ENCODE results near the gene CMSS1.

Gene CMSS1

GRCh38 chr3:99878005-99878404 is 60.3 kb downstream of the CMSS1 start:
- Histone ChIP-seq H3K79me2 (ENCODE audit: control insufficient read depth, insufficient read depth, low read length) (no peaks in the 10 kb centered on the region), H3K4me2 (ENCODE audit: low read length) (no peak overlapping the region), H4K8ac (ENCODE audit: low read depth, low read length) (no peak overlapping the region), H3K36me3 (ENCODE audit: control insufficient read depth, insufficient read depth, low read length) (no peaks in the 10 kb centered on the region), H3K23ac (ENCODE audit: low read length) (no peak overlapping the region), H3K9ac (ENCODE audit: low read length) (no peak overlapping the region), H3K4ac (ENCODE audit: low read depth, low read length) (no peak overlapping the region), H2BK15ac (replicated peaks; ENCODE audit: low read depth) (no peak overlapping the region), H2BK120ac (ENCODE audit: low read depth, low read length) (no peak overlapping the region), H3K79me1 (ENCODE audit: low read length) (no peaks in the 10 kb centered on the region), H3K4me1 (ENCODE audit: control insufficient read depth, low read depth, low read length) (no peaks in the 10 kb centered on the region), H3K18ac (ENCODE audit: low read length) (no peak overlapping the region), H2AK5ac (ENCODE audit: low read length) (no peak overlapping the region), H2BK5ac (ENCODE audit: low read length) (no peak overlapping the region), H3K4me3 (ENCODE audit: low read length) (no peak overlapping the region), H4K5ac (ENCODE audit: low read length) (no peak overlapping the region), H3K27me3 (ENCODE audit: insufficient read depth, low read length, poor library complexity) (no peaks in the 10 kb centered on the region), H3K27ac (ENCODE audit: low read depth, low read length) (no peak overlapping the region), H3K56ac (ENCODE audit: low read length) (no peak overlapping the region)
- WGBS (ENCODE audit: extremely low coverage, insufficient coverage, low lambda C conversion rate): no CpG with 5 or more reads among the region's 1 CpG
- peak; percentile 59 for DNase-seq

GRCh38 chr3:99879275-99879674 is 61.6 kb downstream of the CMSS1 start:
- Histone ChIP-seq H2BK5ac (ENCODE audit: low read length) (no peak overlapping the region), H3K4ac (ENCODE audit: low read depth, low read length) (no peak overlapping the region), H3K9ac (ENCODE audit: low read length) (no peak overlapping the region), H3K27ac (ENCODE audit: low read depth, low read length) (no peak overlapping the region), H2BK15ac (replicated peaks; ENCODE audit: low read depth) (no peak overlapping the region), H3K27me3 (ENCODE audit: insufficient read depth, low read length, poor library complexity) (no peaks in the 10 kb centered on the region), H3K4me1 (ENCODE audit: control insufficient read depth, low read depth, low read length) (peaks cover 3% of the 10 kb centered on the region), H4K5ac (ENCODE audit: low read length) (no peak overlapping the region), H2BK120ac (ENCODE audit: low read depth, low read length) (no peak overlapping the region), H3K79me1 (ENCODE audit: low read length) (no peaks in the 10 kb centered on the region), H3K23ac (ENCODE audit: low read length) (no peak overlapping the region), H3K56ac (ENCODE audit: low read length) (no peak overlapping the region), H3K36me3 (ENCODE audit: control insufficient read depth, insufficient read depth, low read length) (no peaks in the 10 kb centered on the region), H4K8ac (ENCODE audit: low read depth, low read length) (no peak overlapping the region), H3K4me2 (ENCODE audit: low read length) (no peak overlapping the region), H3K18ac (ENCODE audit: low read length) (no peak overlapping the region), H2AK5ac (ENCODE audit: low read length) (no peak overlapping the region), H3K79me2 (ENCODE audit: control insufficient read depth, insufficient read depth, low read length) (no peaks in the 10 kb centered on the region), H3K4me3 (ENCODE audit: low read length) (no peak overlapping the region)
- DNase-seq: no peak
- no CpG with 5 or more reads among the region's 2 CpGs for WGBS (ENCODE audit: extremely low coverage, insufficient coverage, low lambda C conversion rate)

- no peak overlapping the region for H3K4me2 ChIP-seq (ENCODE audit: low read length)
- H3K4ac ChIP-seq (ENCODE audit: low read depth, low read length): no peak overlapping the region
- H3K79me2 ChIP-seq (ENCODE audit: control insufficient read depth, insufficient read depth, low read length): no peaks in the 10 kb centered on the region
- no peak overlapping the region for H3K56ac ChIP-seq (ENCODE audit: low read length)
- no peaks in the 10 kb centered on the region for H3K27me3 ChIP-seq (ENCODE audit: insufficient read depth, low read length, poor library complexity)
- no peak overlapping the region for H2BK5ac ChIP-seq (ENCODE audit: low read length)
- DNase-seq: no peak
- no peak overlapping the region for H3K9ac ChIP-seq (ENCODE audit: low read length)
- no peak overlapping the region for H4K5ac ChIP-seq (ENCODE audit: low read length)
- H2AK5ac ChIP-seq (ENCODE audit: low read length): no peak overlapping the region
- H2BK15ac ChIP-seq (replicated peaks; ENCODE audit: low read depth): no peak overlapping the region
- H3K36me3 ChIP-seq (ENCODE audit: control insufficient read depth, insufficient read depth, low read length): no peaks in the 10 kb centered on the region
- peaks cover 11% of the 10 kb centered on the region for H3K4me1 ChIP-seq (ENCODE audit: control insufficient read depth, low read depth, low read length)
- no CpG with 5 or more reads among the region's 2 CpGs for WGBS (ENCODE audit: extremely low coverage, insufficient coverage, low lambda C conversion rate)
- no peak overlapping the region for H3K27ac ChIP-seq (ENCODE audit: low read depth, low read length)
- no peak overlapping the region for H3K18ac ChIP-seq (ENCODE audit: low read length)
- H3K79me1 ChIP-seq (ENCODE audit: low read length): no peaks in the 10 kb centered on the region
- H3K23ac ChIP-seq (ENCODE audit: low read length): no peak overlapping the region
- no peak overlapping the region for H4K8ac ChIP-seq (ENCODE audit: low read depth, low read length)
- no peak overlapping the region for H2BK120ac ChIP-seq (ENCODE audit: low read depth, low read length)
- H3K4me3 ChIP-seq (ENCODE audit: low read length): no peak overlapping the region
Observed at GRCh38 chr3:99881121-99881524, 63.5 kb downstream of the CMSS1 start.

GRCh38 chr3:99882436-99883137 is 64.9 kb downstream of the CMSS1 start:
- H3K56ac ChIP-seq (ENCODE audit: low read length): no peak overlapping the region
- no CpG with 5 or more reads among the region's 1 CpG for WGBS (ENCODE audit: extremely low coverage, insufficient coverage, low lambda C conversion rate)
- no peak for DNase-seq
- H4K5ac ChIP-seq (ENCODE audit: low read length): no peak overlapping the region
- no peak overlapping the region for H2BK15ac ChIP-seq (replicated peaks; ENCODE audit: low read depth)
- H3K4me2 ChIP-seq (ENCODE audit: low read length): no peak overlapping the region
- no peak overlapping the region for H3K27ac ChIP-seq (ENCODE audit: low read depth, low read length)
- no peak overlapping the region for H3K9ac ChIP-seq (ENCODE audit: low read length)
- H3K36me3 ChIP-seq (ENCODE audit: control insufficient read depth, insufficient read depth, low read length): no peaks in the 10 kb centered on the region
- no peak overlapping the region for H2BK5ac ChIP-seq (ENCODE audit: low read length)
- no peaks in the 10 kb centered on the region for H3K27me3 ChIP-seq (ENCODE audit: insufficient read depth, low read length, poor library complexity)
- H3K18ac ChIP-seq (ENCODE audit: low read length): no peak overlapping the region
- H3K23ac ChIP-seq (ENCODE audit: low read length): no peak overlapping the region
- H2AK5ac ChIP-seq (ENCODE audit: low read length): no peak overlapping the region
- H3K79me2 ChIP-seq (ENCODE audit: control insufficient read depth, insufficient read depth, low read length): no peaks in the 10 kb centered on the region
- no peak overlapping the region for H4K8ac ChIP-seq (ENCODE audit: low read depth, low read length)
- no peak overlapping the region for H3K4me3 ChIP-seq (ENCODE audit: low read length)
- no peak overlapping the region for H3K4ac ChIP-seq (ENCODE audit: low read depth, low read length)
- H3K4me1 ChIP-seq (ENCODE audit: control insufficient read depth, low read depth, low read length): peaks cover 11% of the 10 kb centered on the region
- H3K79me1 ChIP-seq (ENCODE audit: low read length): peaks cover 1% of the 10 kb centered on the region
- H2BK120ac ChIP-seq (ENCODE audit: low read depth, low read length): no peak overlapping the region

GRCh38 chr3:99883138-99883461 is 65.4 kb downstream of the CMSS1 start:
- Histone ChIP-seq H3K4me1 (ENCODE audit: control insufficient read depth, low read depth, low read length) (peaks cover 11% of the 10 kb centered on the region), H2BK120ac (ENCODE audit: low read depth, low read length) (no peak overlapping the region), H2BK15ac (replicated peaks; ENCODE audit: low read depth) (no peak overlapping the region), H2AK5ac (ENCODE audit: low read length) (no peak overlapping the region), H3K4me3 (ENCODE audit: low read length) (no peak overlapping the region), H2BK5ac (ENCODE audit: low read length) (no peak overlapping the region), H3K79me1 (ENCODE audit: low read length) (peaks cover 1% of the 10 kb centered on the region), H3K27ac (ENCODE audit: low read depth, low read length) (no peak overlapping the region), H3K9ac (ENCODE audit: low read length) (no peak overlapping the region), H3K27me3 (ENCODE audit: insufficient read depth, low read length, poor library complexity) (no peaks in the 10 kb centered on the region), H4K5ac (ENCODE audit: low read length) (no peak overlapping the region), H3K4me2 (ENCODE audit: low read length) (no peak overlapping the region), H4K8ac (ENCODE audit: low read depth, low read length) (no peak overlapping the region), H3K36me3 (ENCODE audit: control insufficient read depth, insufficient read depth, low read length) (no peaks in the 10 kb centered on the region), H3K79me2 (ENCODE audit: control insufficient read depth, insufficient read depth, low read length) (no peaks in the 10 kb centered on the region), H3K4ac (ENCODE audit: low read depth, low read length) (no peak overlapping the region), H3K18ac (ENCODE audit: low read length) (no peak overlapping the region), H3K23ac (ENCODE audit: low read length) (no peak overlapping the region), H3K56ac (ENCODE audit: low read length) (no peak overlapping the region)
- no CpG with 5 or more reads among the region's 2 CpGs for WGBS (ENCODE audit: extremely low coverage, insufficient coverage, low lambda C conversion rate)
- no peak for DNase-seq

GRCh38 chr3:99883693-99884092 is 66.0 kb downstream of the CMSS1 start:
- Histone ChIP-seq H3K36me3 (ENCODE audit: control insufficient read depth, insufficient read depth, low read length) (no peaks in the 10 kb centered on the region), H3K4me3 (ENCODE audit: low read length) (no peak overlapping the region), H3K18ac (ENCODE audit: low read length) (no peak overlapping the region), H3K4me1 (ENCODE audit: control insufficient read depth, low read depth, low read length) (peaks cover 11% of the 10 kb centered on the region), H3K27ac (ENCODE audit: low read depth, low read length) (no peak overlapping the region), H2BK120ac (ENCODE audit: low read depth, low read length) (peak overlapping the region; percentile 45), H3K4me2 (ENCODE audit: low read length) (no peak overlapping the region), H4K8ac (ENCODE audit: low read depth, low read length) (no peak overlapping the region), H3K23ac (ENCODE audit: low read length) (no peak overlapping the region), H2BK5ac (ENCODE audit: low read length) (no peak overlapping the region), H2AK5ac (ENCODE audit: low read length) (no peak overlapping the region), H3K56ac (ENCODE audit: low read length) (no peak overlapping the region), H3K79me2 (ENCODE audit: control insufficient read depth, insufficient read depth, low read length) (no peaks in the 10 kb centered on the region), H3K27me3 (ENCODE audit: insufficient read depth, low read length, poor library complexity) (no peaks in the 10 kb centered on the region), H3K4ac (ENCODE audit: low read depth, low read length) (no peak overlapping the region), H3K9ac (ENCODE audit: low read length) (no peak overlapping the region), H3K79me1 (ENCODE audit: low read length) (peaks cover 1% of the 10 kb centered on the region), H4K5ac (ENCODE audit: low read length) (no peak overlapping the region), H2BK15ac (replicated peaks; ENCODE audit: low read depth) (no peak overlapping the region)
- no CpG with 5 or more reads among the region's 1 CpG for WGBS (ENCODE audit: extremely low coverage, insufficient coverage, low lambda C conversion rate)
- DNase-seq: no peak
